PC-9 (cell line): ENCODE measurements around the gene C1R. TPM values are rescaled to one million over a fixed set of nuclear protein-coding genes. Genes with fewer than 3 reads are reported as not detected.

Source experiments
- BruUV-seq: library from RNA; stranded (reverse); fragments of 400-500 nt; replicated peaks from 2 replicates; lab custom pipeline; 2021; lab: Mats Ljungman, UMichigan
- CTCF ChIA-PET: fragments of 300-600 bp; sonication (Branson Sonifier 250); formaldehyde crosslinking; loops from one replicate; lab custom pipeline; 2022; ENCODE audit warnings: antibody characterized with exemption; lab: Charles Lee
- POLR2A ChIA-PET: fragments of 300-600 bp; sonication (Branson Sonifier 250); formaldehyde crosslinking; loops from one replicate; lab custom pipeline; 2022; ENCODE audit warnings: antibody characterized with exemption; ENCODE audit not compliant: unreplicated experiment; lab: Charles Lee
- DNase-seq, 2 experiments: peaks; one replicate each; pipeline versions ENCODE4 v3.0.0 to v3.0.0-alpha.2; 2015 to 2022; ENCODE audit warnings: mixed read lengths in 1 of 2
- H2AFZ ChIP-seq: fragments of 200-600 bp; sonication (generic); 2 replicates; pipeline ENCODE4 v1.8.1; 2017; ENCODE audit warnings: antibody characterized with exemption
- H3F3A ChIP-seq: fragments of 200-600 bp; sonication (generic); 2 replicates; pipeline ENCODE4 v1.8.1; 2017; ENCODE audit warnings: antibody characterized with exemption, mild to moderate bottlenecking, low read depth; ENCODE audit not compliant: insufficient read depth
- H3K27ac ChIP-seq: fragments of 200-600 bp; sonication (generic); 2 replicates; pipeline ENCODE4 v1.6.1; 2016; ENCODE audit warnings: mixed run types
- H3K27me3 ChIP-seq: fragments of 200-600 bp; sonication (generic); 2 replicates; pipeline ENCODE4 v1.6.1; 2016; ENCODE audit warnings: low read depth, mixed run types; ENCODE audit not compliant: insufficient read depth
- H3K36me3 ChIP-seq: fragments of 200-600 bp; sonication (generic); 2 replicates; pipeline ENCODE4 v1.6.1; 2016; ENCODE audit warnings: low read depth, mixed run types
- H3K4me1 ChIP-seq: fragments of 200-600 bp; sonication (generic); replicated peaks from 2 replicates; pipeline ENCODE4 v1.6.1; 2016; ENCODE audit warnings: mixed run types; ENCODE audit not compliant: insufficient read depth
- H3K4me2 ChIP-seq: fragments of 200-600 bp; sonication (generic); 2 replicates; pipeline ENCODE4 v1.6.1; 2017; ENCODE audit warnings: mixed run types
- H3K4me3 ChIP-seq: fragments of 200-600 bp; sonication (generic); 2 replicates; pipeline ENCODE4 v1.6.1; 2016; ENCODE audit warnings: mixed run types
- H3K79me2 ChIP-seq: fragments of 200-600 bp; sonication (generic); 2 replicates; pipeline ENCODE4 v1.6.1; 2017; ENCODE audit warnings: low read depth, mixed run types
- H3K9me2 ChIP-seq: fragments of 200-600 bp; sonication (generic); 2 replicates; pipeline ENCODE4 v1.8.1; 2017; ENCODE audit warnings: mild to moderate bottlenecking; ENCODE audit not compliant: insufficient read depth
- H3K9me3 ChIP-seq: fragments of 200-600 bp; sonication (generic); 2 replicates; pipeline ENCODE4 v1.8.1; 2016; ENCODE audit warnings: low read depth; ENCODE audit not compliant: insufficient read depth
- H4K20me1 ChIP-seq: fragments of 200-600 bp; sonication (generic); 2 replicates; pipeline ENCODE4 v1.8.1; 2017; ENCODE audit not compliant: insufficient read depth
- CTCF ChIP-seq: fragments of 200-600 bp; sonication (generic); conservative IDR thresholded peaks from 2 replicates; pipeline ENCODE4 v1.6.1; 2017; ENCODE audit warnings: mixed run types, antibody characterized with exemption, mild to moderate bottlenecking, moderate library complexity
- EZH2 ChIP-seq: fragments of 200-600 bp; sonication (generic); IDR thresholded peaks from 2 replicates; pipeline ENCODE4 v1.8.0; 2017; ENCODE audit warnings: antibody characterized with exemption, low read depth
- intact Hi-C: fragments of 100-400 bp; cut with micrococcal nuclease; formaldehyde crosslinking; loops from one replicate; pipeline ENCODE4 v1.10.0; 2022; ENCODE audit not compliant: unreplicated experiment
- total RNA-seq: library from RNA; stranded (reverse); gene quantifications from 2 replicates; pipeline ENCODE4 v1.2.3, GENCODE V29; 2021

C1R gene
- total RNA-seq, 1 experiment from 2014 or later: 24.0 TPM

- POLR2A ChIA-PET: no interaction called here
- Histone ChIP-seq H3K27me3 (no peaks in the 10 kb centered on the region), H3K9me2 (no peaks in the 10 kb centered on the region), H4K20me1 (no peaks in the 10 kb centered on the region), H3K79me2 (no peaks in the 10 kb centered on the region), H3K4me3 (no peak overlapping the region), H2AFZ (no peak overlapping the region), H3K36me3 (no peaks in the 10 kb centered on the region), H3K4me2 (no peak overlapping the region), H3K27ac (no peak overlapping the region), H3K4me1 (peaks cover 18% of the 10 kb centered on the region), H3K9me3 (no peaks in the 10 kb centered on the region), H3F3A (peaks cover 20% of the 10 kb centered on the region)
- no TSS peak for BruUV-seq
- no peak for DNase-seq
- intact Hi-C loops: no loop called here
- no peak for TF ChIP-seq CTCF
- CTCF ChIA-PET: no interaction called here
Measured at GRCh38 chr12:7075518-7075917, 16.7 kb downstream of the C1R start.

GRCh38 chr12:7073946-7074345, 18.3 kb downstream of the C1R start:
- intact Hi-C loops: no loop called here
- H3K4me1 ChIP-seq: peaks cover 10% of the 10 kb centered on the region
- no peaks in the 10 kb centered on the region for H3K9me3 ChIP-seq
- no peaks in the 10 kb centered on the region for H3K36me3 ChIP-seq
- H4K20me1 ChIP-seq: no peaks in the 10 kb centered on the region
- no peaks in the 10 kb centered on the region for H3K9me2 ChIP-seq
- ChIA-PET POLR2A (no interaction called here), CTCF (no interaction called here)
- BruUV-seq: no TSS peak
- H3F3A ChIP-seq: peaks cover 11% of the 10 kb centered on the region
- H2AFZ ChIP-seq: no peak overlapping the region
- DNase-seq: no peak
- TF ChIP-seq CTCF: no peak
- TF ChIP-seq EZH2: no peak
- H3K4me3 ChIP-seq: no peak overlapping the region
- no peaks in the 10 kb centered on the region for H3K79me2 ChIP-seq
- H3K27me3 ChIP-seq: no peaks in the 10 kb centered on the region
- no peak overlapping the region for H3K4me2 ChIP-seq
- no peak overlapping the region for H3K27ac ChIP-seq

- Histone ChIP-seq H3F3A (peaks cover 19% of the 10 kb centered on the region), H3K27ac (no peak overlapping the region), H3K79me2 (no peaks in the 10 kb centered on the region), H3K36me3 (no peaks in the 10 kb centered on the region), H3K9me3 (no peaks in the 10 kb centered on the region), H3K27me3 (no peaks in the 10 kb centered on the region), H3K4me1 (peaks cover 21% of the 10 kb centered on the region), H3K4me2 (no peak overlapping the region), H3K4me3 (no peak overlapping the region), H3K9me2 (no peaks in the 10 kb centered on the region), H2AFZ (no peak overlapping the region), H4K20me1 (no peaks in the 10 kb centered on the region)
- no TSS peak for BruUV-seq
- ChIA-PET CTCF (no interaction called here), POLR2A (no interaction called here)
- intact Hi-C loops: no loop called here
- TF ChIP-seq CTCF: no peak
- TF ChIP-seq EZH2: no peak
- DNase-seq: no peak
Measured at GRCh38 chr12:7072554-7072953, 19.7 kb downstream of the C1R start.
